Measurements from ENCODE around the gene GCM1. TPM values are rescaled to one million over a fixed set of nuclear protein-coding genes. Genes with fewer than 3 reads are reported as not detected.

GCM1 gene, protein sequence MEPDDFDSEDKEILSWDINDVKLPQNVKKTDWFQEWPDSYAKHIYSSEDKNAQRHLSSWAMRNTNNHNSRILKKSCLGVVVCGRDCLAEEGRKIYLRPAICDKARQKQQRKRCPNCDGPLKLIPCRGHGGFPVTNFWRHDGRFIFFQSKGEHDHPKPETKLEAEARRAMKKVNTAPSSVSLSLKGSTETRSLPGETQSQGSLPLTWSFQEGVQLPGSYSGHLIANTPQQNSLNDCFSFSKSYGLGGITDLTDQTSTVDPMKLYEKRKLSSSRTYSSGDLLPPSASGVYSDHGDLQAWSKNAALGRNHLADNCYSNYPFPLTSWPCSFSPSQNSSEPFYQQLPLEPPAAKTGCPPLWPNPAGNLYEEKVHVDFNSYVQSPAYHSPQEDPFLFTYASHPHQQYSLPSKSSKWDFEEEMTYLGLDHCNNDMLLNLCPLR
- not detected for total RNA-seq

DNA sequence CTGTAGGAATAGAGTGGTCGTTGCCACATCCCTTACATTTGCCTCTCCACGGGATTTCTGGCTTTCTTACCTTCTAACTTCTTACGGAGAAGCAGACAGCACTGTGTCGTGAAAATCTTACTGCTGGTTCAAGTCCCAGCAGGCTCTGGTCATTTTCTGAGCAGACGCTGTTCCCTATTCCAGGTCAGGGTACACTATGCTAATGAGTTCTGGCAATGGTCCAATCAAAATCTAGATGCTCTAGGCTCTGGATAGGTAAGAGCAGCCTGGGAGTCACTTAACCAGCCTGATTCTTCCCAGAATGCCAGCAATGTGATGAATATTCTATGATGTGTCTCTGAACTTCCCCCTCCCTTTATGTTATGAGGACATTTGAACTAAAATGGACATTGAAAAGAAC, at the start of gene GCM1:
GCM1 (minus strand) TSS at position 158 of the 400 bp plus-strand sequence. CDS start 3,209 bp downstream, outside the sequence.

Other genes starting within 250 kb of the GCM1 start
- gene GSTA3, start 239.1 kb downstream of the GCM1 start, total RNA-seq = not detected
- gene GSTA4, start 153.6 kb downstream of the GCM1 start, total RNA-seq = 1 to 10 TPM; 7.1 to 7.4 TPM
- gene CILK1, start 87.0 kb downstream of the GCM1 start, total RNA-seq = 1 to 10 TPM; 8.0 to 8.6 TPM
- gene FBXO9, start 83.4 kb downstream of the GCM1 start, total RNA-seq = 10 to 100 TPM; 71.5 to 72.2 TPM
- gene ELOVL5, start 200.1 kb upstream of the GCM1 start, total RNA-seq = 100 to 1,000 TPM; 143 to 151 TPM